NCI-H2196 treated with DMSO at 0.1 percent for 48 hours (cell line): Measurements from ENCODE around the gene KRT6C.
"Not testable (repeated sequence)": the region's sequence is repeated elsewhere in the genome, so short reads cannot be mapped to it uniquely, and the experiment has no call there.

Experiments
- DNase-seq: peaks from one replicate; lab custom pipeline; 2025; ENCODE audit not compliant: unreplicated experiment; lab: John Stamatoyannopoulos, UW

The KRT6C gene

GRCh38 chr12:52500574-52500973, 27.0 kb upstream of the KRT6C start:
- not testable (repeated sequence) for DNase-seq

- no peak for DNase-seq
These were observed 26.4 kb upstream of the KRT6C start for GRCh38 chr12:52499806-52500560.

- DNase-seq: no peak
These were observed 25.3 kb upstream of the KRT6C start for GRCh38 chr12:52498946-52499345.

GRCh38 chr12:52497975-52498374, 24.4 kb upstream of the KRT6C start:
- no peak for DNase-seq

GRCh38 chr12:52496590-52497071, 23.0 kb upstream of the KRT6C start:
- peak; percentile 27 for DNase-seq

- peak; percentile 33 for DNase-seq
These were observed 22.4 kb upstream of the KRT6C start for GRCh38 chr12:52496054-52496453.

- DNase-seq: peak; percentile 30
These were observed 21.8 kb upstream of the KRT6C start for GRCh38 chr12:52495389-52495788.

- no peak for DNase-seq
These were observed 20.9 kb upstream of the KRT6C start for GRCh38 chr12:52494518-52494917.

- no peak for DNase-seq
These were observed 20.5 kb upstream of the KRT6C start for GRCh38 chr12:52494100-52494499.

GRCh38 chr12:52493172-52493571, 19.6 kb upstream of the KRT6C start, which contains the start of gene KRT6A:
Gene KRT6A, minus strand, starts transcription at chr12:52493257. Its CDS starts 69 bp downstream, at chr12:52493188.
- DNase-seq: no peak

- DNase-seq: not testable (repeated sequence)
These were observed 18.8 kb upstream of the KRT6C start for GRCh38 chr12:52492405-52492804.

- DNase-seq: not testable (repeated sequence)
These were observed 17.9 kb upstream of the KRT6C start for GRCh38 chr12:52491495-52491894.

GRCh38 chr12:52488736-52489135, 15.1 kb upstream of the KRT6C start:
- no peak for DNase-seq

GRCh38 chr12:52487744-52488443, 14.3 kb upstream of the KRT6C start:
- not testable (repeated sequence) for DNase-seq

GRCh38 chr12:52487211-52487610, 13.6 kb upstream of the KRT6C start:
- no peak for DNase-seq

- DNase-seq: no peak
These were observed 12.8 kb upstream of the KRT6C start for GRCh38 chr12:52486166-52487105.

GRCh38 chr12:52480073-52480472, 6.5 kb upstream of the KRT6C start:
- no peak for DNase-seq

GRCh38 chr12:52477651-52478050, 4.0 kb upstream of the KRT6C start:
- DNase-seq: no peak

GRCh38 chr12:52474212-52474611, 607 bp upstream of the KRT6C start:
- no peak for DNase-seq

- DNase-seq: no peak
These were observed 3.8 kb downstream of the KRT6C start for GRCh38 chr12:52469853-52470252.

- no peak for DNase-seq
These were observed 8.7 kb downstream of the KRT6C start for GRCh38 chr12:52464897-52465296.
